Activated naive CD4-positive, alpha-beta T cell treated with anti-CD3 and anti-CD28 coated beads, Interleukin-2, amount 10 ng/mL, durations not matched to agents 5 hours and 36 hours (primary cell): ENCODE measurements around the gene RNPS1. TPM values are rescaled to one million over a fixed set of nuclear protein-coding genes. Genes with fewer than 3 reads are reported as not detected.

ENCODE experiments used
- microRNA-seq: library from miRNA; unstranded; fragments of <30 nt; microRNA quantifications from one replicate; pipeline ENCODE4 v1.2.0, GENCODE V29; 2022; ENCODE audit warnings: borderline microRNAs expressed, borderline replicate concordance
- total RNA-seq, 2 experiments: library from RNA; stranded (reverse); gene quantifications; one replicate each; pipeline ENCODE4 v1.2.3, GENCODE V29; 2021

Gene RNPS1, protein sequence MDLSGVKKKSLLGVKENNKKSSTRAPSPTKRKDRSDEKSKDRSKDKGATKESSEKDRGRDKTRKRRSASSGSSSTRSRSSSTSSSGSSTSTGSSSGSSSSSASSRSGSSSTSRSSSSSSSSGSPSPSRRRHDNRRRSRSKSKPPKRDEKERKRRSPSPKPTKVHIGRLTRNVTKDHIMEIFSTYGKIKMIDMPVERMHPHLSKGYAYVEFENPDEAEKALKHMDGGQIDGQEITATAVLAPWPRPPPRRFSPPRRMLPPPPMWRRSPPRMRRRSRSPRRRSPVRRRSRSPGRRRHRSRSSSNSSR
- total RNA-seq, result 100 to 1,000 TPM; 185 to 190 TPM

DNA sequence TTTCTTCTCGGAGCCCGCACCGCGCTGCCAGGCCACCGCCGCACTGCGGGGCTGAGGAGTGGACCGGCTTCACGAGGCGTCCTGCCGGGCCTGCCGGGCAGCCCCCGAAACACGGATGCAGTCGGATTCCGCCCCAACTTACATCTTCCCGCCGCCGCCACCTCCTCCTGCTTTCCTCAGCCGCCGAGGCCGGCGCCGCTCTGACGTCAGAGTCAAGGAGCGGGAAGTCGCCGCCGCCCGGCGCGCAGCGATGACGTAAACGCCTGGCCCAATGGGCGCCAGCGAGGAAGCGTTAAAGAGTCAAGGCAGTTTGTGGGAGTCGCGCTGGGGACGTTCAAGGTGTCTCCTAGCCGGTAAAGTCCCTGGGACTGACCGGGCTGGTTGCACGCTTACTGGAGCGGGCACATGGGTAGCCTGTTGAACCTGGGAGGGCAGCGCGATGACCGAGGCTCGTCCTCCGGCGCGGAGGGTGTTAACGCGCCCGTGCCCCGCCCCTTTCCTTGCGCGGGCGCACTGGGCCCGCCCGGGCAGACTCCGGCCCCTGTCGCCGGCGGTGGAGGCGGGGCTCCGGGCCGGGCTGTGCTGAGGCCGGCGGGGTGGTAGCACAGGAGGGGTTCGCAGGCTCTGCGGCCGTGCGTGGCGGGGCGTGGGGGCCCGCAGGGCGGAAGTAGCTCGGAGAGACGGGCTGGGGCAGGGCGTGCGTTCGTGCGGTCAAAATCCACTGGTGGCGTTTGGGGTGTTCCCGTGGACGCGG, at the start of gene RNPS1:
Gene RNPS1, minus strand, starts transcription at position 214 of the 754 bp plus-strand sequence. CDS start 3,483 bp downstream, outside the sequence.

DNA sequence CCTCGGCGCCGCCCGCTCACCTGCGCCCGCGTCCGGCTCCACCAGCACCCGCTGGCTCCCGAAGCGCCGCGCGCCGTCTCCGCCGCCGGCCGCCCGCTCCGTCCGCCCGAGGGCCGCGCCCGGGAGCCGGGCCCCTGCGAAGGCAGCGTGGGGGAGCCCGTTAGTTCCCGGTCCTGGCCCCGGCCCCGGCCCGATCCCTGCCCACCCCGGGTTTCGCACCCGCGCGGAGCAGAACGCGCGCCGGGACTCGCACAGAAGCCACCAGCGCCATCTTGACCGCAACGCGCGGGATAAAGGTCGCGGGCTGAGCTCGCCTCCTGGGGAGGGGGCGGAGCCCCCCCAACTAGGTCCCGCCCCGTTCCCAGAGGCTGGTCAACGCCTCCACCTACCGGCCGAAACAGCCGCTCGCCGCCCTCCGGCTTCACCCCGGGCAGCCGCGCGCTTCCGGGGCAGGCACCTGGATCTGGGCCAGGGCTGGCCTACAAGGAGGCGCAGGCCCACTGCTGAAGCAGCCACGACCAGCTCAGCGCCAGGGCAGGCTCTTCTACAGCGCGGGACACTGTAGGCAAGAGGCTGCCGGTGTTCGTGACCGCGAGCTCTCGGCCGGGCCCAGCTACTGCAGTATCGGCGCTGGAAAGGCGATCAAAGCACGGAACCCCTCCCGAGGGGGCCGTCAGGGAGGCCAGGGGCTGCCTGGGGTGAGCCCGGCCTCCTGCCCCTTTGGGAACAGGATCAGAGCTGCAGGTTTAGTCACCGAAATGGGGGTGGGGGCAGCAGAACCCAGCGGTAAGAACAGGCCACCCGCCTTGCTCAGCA, 16.4 kb downstream of the RNPS1 start, which contains the start of gene ECI1:
Gene ECI1, minus strand, starts transcription at position 292 of the 816 bp plus-strand sequence. Its CDS starts 21 bp downstream, at position 271.

DNA sequence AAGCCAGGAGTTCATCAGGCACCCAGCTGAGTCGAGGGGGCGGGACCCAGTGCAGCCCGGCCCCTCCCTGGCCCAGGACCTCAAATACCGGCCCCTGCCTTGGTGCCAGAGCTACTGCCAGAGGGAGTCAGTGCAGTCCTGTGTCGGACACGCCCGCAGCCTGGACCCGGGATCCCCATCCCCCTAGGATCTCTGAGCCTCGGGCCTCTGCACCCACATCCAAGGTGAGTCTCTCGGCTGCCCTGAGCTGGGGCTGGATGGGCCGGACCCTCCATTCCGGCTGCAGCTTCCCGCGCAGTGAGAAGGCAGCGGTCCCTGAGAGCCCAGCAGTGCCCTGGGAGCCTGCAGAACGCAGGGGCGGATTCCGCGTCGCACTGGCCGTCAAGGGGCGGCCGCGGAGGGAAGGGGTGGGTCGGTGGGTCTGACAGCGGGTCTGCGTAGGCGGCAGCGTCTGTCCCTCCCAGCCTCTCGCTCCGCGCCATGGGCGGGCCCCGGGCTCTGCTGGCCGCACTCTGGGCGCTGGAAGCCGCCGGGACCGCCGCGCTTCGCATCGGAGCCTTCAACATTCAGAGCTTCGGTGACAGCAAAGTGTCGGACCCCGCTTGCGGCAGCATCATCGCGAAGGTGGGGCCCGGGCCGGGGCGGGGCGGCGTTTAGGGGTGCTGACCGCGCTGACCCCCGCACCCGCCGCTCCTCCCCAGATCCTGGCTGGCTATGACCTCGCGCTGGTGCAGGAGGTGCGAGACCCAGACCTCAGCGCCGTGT, 31.4 kb downstream of the RNPS1 start, which contains the start of gene DNASE1L2:
Gene DNASE1L2, plus strand, starts transcription at position 108 of the 765 bp plus-strand sequence. Its CDS starts 373 bp downstream, at position 481.

DNA sequence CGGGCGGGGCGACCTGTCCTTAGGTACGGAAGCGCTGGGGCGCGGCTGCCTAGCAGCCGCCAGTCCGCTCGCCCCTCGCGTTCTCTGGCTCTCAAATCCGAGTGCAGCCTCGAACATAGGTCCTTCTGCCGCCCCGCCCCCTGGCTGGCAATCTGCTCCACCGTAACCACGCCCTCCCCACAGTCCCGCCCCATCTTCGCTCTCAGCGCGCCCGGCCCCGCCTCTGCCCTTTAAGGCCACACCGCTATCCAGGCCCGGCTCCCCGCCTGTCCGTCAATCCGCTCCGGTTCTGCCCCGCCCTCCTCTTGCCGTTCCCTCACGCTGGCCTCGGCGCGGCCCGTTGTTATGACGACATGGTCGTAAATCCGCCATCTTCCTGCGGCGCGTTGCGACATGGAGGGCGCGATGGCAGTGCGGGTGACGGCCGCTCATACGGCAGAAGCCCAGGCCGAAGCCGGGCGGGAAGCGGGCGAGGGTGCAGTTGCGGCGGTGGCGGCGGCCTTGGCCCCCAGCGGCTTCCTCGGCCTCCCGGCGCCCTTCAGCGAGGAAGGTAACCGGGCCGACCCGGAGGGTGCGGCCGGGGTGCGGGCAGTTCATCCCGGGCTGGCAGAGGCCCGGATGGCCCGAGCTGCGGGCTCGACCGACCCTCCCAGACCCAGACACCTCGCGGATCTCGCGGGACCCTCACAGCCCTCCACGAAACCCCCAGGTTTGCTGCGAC, 44.5 kb downstream of the RNPS1 start, which contains the start of gene E4F1:
Gene E4F1, plus strand, starts transcription at position 371 of the 721 bp plus-strand sequence. Its CDS starts 23 bp downstream, at position 394.

DNA sequence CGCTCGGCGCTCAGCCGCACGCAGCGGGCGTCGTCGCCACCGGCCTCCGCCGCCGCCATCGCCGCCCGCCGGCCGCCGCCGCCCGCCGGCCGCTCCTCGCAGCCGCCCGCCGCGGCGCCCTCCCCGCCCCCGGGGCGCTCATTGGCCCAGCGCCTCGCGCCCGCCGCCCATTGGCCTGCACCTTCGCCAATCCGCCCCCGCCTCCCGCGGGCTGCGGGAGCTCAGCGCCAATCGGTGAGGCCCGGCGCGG, 53.3 kb downstream of the RNPS1 start, which contains the start of gene PGP:
Gene PGP, minus strand, starts transcription at position 122 of the 250 bp plus-strand sequence. Its CDS starts 63 bp downstream, at position 59.

DNA sequence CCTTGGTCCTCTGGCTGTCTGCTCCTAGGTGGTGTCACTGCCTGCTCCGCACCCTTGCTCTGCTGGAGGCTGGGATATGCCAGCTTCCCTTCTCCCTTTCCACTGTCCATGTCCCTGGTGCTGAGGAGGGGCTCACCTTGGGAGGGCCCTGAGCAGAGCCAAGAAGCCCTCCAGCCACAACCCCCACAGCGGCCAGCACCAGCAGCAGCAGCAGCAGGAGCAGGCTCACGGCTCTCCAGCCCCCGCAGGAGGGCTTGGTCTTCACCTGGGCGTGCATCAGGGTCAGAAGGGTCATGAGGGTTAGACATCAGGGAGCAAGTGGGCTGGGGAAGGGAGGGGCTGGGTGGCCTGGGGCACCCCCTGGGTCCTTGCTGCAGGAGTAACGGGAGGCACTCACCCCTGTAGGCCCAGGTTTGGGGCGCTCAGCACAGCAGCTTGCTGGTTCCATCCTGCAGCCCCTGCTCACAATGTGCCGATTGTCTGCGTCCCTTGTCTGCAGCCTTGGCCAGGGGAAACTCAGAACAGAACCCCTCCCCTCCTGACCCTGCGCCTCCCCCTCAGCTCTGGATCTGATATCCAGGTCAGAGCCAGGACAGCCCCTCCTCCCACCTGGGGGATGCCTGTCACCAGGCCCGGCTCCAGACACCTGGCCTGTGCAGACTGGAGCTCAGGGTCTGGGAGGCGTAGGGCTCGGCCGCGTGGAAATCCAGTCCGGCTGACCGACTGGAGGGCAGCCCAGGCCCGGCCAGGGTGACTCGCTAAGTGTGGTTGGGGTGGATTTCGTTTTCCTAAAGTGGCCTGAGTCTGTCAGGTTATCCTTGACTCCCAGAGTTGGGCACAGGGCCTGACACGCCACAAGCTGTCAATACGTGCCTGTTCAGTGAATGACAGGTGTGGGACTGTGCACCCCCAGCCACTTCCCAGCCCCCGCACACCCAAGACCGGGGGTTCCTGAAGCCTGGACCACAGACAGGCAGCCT, 57.2 kb downstream of the RNPS1 start, which contains the start of gene BRICD5:
Gene BRICD5, minus strand, starts transcription at position 478 of the 980 bp plus-strand sequence. Its CDS starts 30 bp downstream, at position 448.

DNA sequence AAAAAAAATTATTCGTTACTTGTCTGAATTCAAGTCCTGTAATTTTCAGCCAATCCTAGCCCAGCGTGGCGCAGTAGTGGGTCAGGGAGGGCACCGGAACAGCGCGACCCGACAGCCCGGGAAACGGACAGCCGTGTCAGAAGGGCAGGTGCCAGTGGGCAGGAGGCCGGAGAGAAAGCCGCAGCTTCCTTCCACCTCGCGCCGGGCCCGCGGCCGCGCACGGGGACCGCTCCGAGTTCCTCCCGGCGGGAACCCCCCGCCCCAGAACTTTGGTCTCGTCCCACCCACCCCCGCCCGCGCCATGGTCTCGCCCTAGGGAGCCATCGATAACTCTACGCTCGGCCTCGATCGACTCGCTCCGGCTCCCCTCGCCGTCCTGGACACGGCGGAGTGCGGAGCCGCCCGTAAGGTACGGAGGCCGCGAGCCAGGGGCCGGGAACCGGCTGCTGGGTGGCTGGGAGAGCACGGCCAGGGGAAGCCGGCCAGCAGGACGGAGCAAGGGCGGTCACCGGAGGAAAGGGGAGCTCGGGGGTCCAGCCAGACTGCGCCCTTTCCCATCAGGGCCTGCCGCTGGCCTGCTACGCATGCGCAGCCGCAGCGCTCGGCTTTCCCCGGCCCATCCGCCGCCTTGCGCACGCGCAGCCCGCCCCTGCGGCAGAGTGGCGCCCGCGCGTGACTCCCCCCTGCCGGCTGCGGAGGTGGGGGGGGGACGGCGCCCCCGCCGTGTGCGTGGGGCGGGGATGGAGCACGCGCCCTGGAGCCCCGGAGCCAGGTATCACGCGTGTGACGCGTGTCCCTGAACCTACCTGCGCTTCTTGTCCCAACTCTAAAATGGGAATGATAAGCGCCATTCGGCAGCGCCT, 62.6 kb downstream of the RNPS1 start, which contains the start of gene MLST8:
Gene MLST8, plus strand, starts transcription at position 351 of the 863 bp plus-strand sequence. CDS start 632 bp downstream, outside the sequence.

Small RNA genes within 50 kb of the gene (microRNA-seq; reads per million reads assigned to microRNA genes)
- not detected for gene MIR3677
- gene MIR4717, result not detected

Other genes starting within 250 kb of the RNPS1 start
- under 1 TPM; 0.24 to 0.48 TPM for gene NPW, start 248.3 kb downstream of the RNPS1 start, total RNA-seq
- 1 to 10 TPM; 2.8 to 3.2 TPM for gene NHERF2, start 241.2 kb downstream of the RNPS1 start, total RNA-seq
- 10 to 100 TPM; 21.4 to 21.8 TPM for gene NTHL1, start 220.3 kb downstream of the RNPS1 start, total RNA-seq
- 100 to 1,000 TPM; 106 to 109 TPM for gene TSC2, start 220.1 kb downstream of the RNPS1 start, total RNA-seq
- gene PKD1, start 132.2 kb downstream of the RNPS1 start, total RNA-seq, result 10 to 100 TPM; 66.5 to 78.0 TPM
- gene RAB26, start 119.5 kb downstream of the RNPS1 start, total RNA-seq, result under 1 TPM in 1 of 2 experiments, not detected in 1; 0.15 TPM
- 10 to 100 TPM; 57.4 to 58.9 TPM for gene TRAF7, start 112.3 kb downstream of the RNPS1 start, total RNA-seq
- under 1 TPM; 0.28 to 0.39 TPM for gene CASKIN1, start 71.5 kb downstream of the RNPS1 start, total RNA-seq
- gene MLST8, start 62.7 kb downstream of the RNPS1 start, total RNA-seq, result 10 to 100 TPM; 30.6 to 34.2 TPM
- 10 to 100 TPM; 11.9 to 12.7 TPM for gene BRICD5, start 57.3 kb downstream of the RNPS1 start, total RNA-seq
- gene PGP, start 53.3 kb downstream of the RNPS1 start, total RNA-seq, result 10 to 100 TPM; 17.4 to 17.5 TPM
- 10 to 100 TPM; 30.1 to 31.5 TPM for gene E4F1, start 44.5 kb downstream of the RNPS1 start, total RNA-seq
- 1 to 10 TPM; 2.6 to 2.8 TPM for gene DNASE1L2, start 31.7 kb downstream of the RNPS1 start, total RNA-seq
- 10 to 100 TPM; 30.7 to 35.4 TPM for gene ECI1, start 16.5 kb downstream of the RNPS1 start, total RNA-seq
- 1 to 10 TPM; 3.8 TPM for gene ABCA3, start 72.6 kb upstream of the RNPS1 start, total RNA-seq
- 10 to 100 TPM; 59.3 to 61.7 TPM for gene CCNF, start 161.3 kb upstream of the RNPS1 start, total RNA-seq
- 1 to 10 TPM; 8.3 to 8.8 TPM for gene TEDC2, start 192.0 kb upstream of the RNPS1 start, total RNA-seq
- not detected for gene NTN3, start 203.2 kb upstream of the RNPS1 start, total RNA-seq
- gene TBC1D24, start 207.0 kb upstream of the RNPS1 start, total RNA-seq, result 10 to 100 TPM; 10.2 to 10.3 TPM
- gene ATP6V0C, start 245.8 kb upstream of the RNPS1 start, total RNA-seq, result 10 to 100 TPM; 95.0 to 99.8 TPM